T-cell (primary cell): Measurements from ENCODE around the gene ANKRD50. TPM values are rescaled to one million over a fixed set of nuclear protein-coding genes. Genes with fewer than 3 reads are reported as not detected.

Experiments used
- ATAC-seq, 4 experiments: fragments of 200-7000 bp in 3 of 4; fragments of 150-1000 bp in 1 of 4; cut with Tn5 transposase; replicated peaks in 1 of 4; 1 replicate in 3 of 4; 2 replicates in 1 of 4; pipeline ENCODE4 v1.10.0; 2021; ENCODE audit warnings: moderate library complexity in 3 of 4, mild to moderate bottlenecking in 2 of 4, moderate number of reproducible peaks in 1 of 4
- CTCF ChIA-PET, 2 donors: fragments of 300-600 bp; sonication (Branson Sonifier 250); formaldehyde crosslinking; loops; one replicate each; lab custom pipeline; 2022; ENCODE audit warnings: antibody characterized with exemption in 2 of 2; lab: Charles Lee
- POLR2A ChIA-PET, 2 donors: fragments of 300-600 bp; sonication (Branson Sonifier 250); formaldehyde crosslinking; loops; one replicate each; lab custom pipeline; 2022; ENCODE audit warnings: antibody characterized with exemption in 2 of 2; lab: Charles Lee
- DNase-seq, 35 experiments: peaks; one replicate each; pipeline versions ENCODE4 v3.0.0 to v3.0.0-alpha.2; 2013 to 2023
- H3K27ac ChIP-seq: one replicate; pipeline ENCODE4 v1.5.1; 2013; ENCODE audit warnings: low read length
- H3K27me3 ChIP-seq, 2 experiments: replicated peaks in 1 of 2; 1 replicate in 1 of 2; 2 replicates in 1 of 2; pipeline versions ENCODE4 v1.6.1 to v1.7.0; 2013; ENCODE audit warnings: low read length in 1 of 2, mixed read lengths in 1 of 2; ENCODE audit not compliant: control insufficient read depth in 2 of 2, insufficient read depth in 2 of 2; ENCODE audit errors: extremely low read depth in 1 of 2
- H3K36me3 ChIP-seq, 2 donors: 1 replicate in 1 of 2; 2 replicates in 1 of 2; pipeline versions ENCODE4 v1.6.1 to v1.7.0; 2013; ENCODE audit warnings: low read length in 1 of 2; ENCODE audit not compliant: control insufficient read depth in 2 of 2, insufficient read depth in 1 of 2; ENCODE audit errors: extremely low read depth in 1 of 2
- H3K4me1 ChIP-seq, 2 experiments: 1 replicate in 1 of 2; 2 replicates in 1 of 2; pipeline versions ENCODE4 v1.6.1 to v1.7.0; 2013; ENCODE audit warnings: low read length in 2 of 2, mixed read lengths in 1 of 2; ENCODE audit not compliant: insufficient read depth in 2 of 2, control insufficient read depth in 1 of 2; ENCODE audit errors: extremely low read depth in 1 of 2
- H3K4me3 ChIP-seq, 2 donors: 1 replicate in 1 of 2; 2 replicates in 1 of 2; pipeline versions ENCODE4 v1.5.1 to v1.7.0; 2013; ENCODE audit warnings: mild to moderate bottlenecking in 2 of 2, low read length in 1 of 2, moderate library complexity in 1 of 2; ENCODE audit not compliant: control insufficient read depth in 1 of 2; ENCODE audit errors: extremely low read depth in 1 of 2
- H3K9me3 ChIP-seq: 2 replicates; pipeline ENCODE4 v1.7.0; 2013
- H3K27ac Mint-ChIP-seq, 2 donors: one replicate each; pipeline ENCODE4 v1.8.0; 2020 to 2021; ENCODE audit warnings: mild to moderate bottlenecking in 2 of 2, mixed read lengths in 2 of 2
- H3K27me3 Mint-ChIP-seq, 2 donors: one replicate each; pipeline ENCODE4 v1.8.0; 2021 to 2022; ENCODE audit warnings: mixed read lengths in 2 of 2
- H3K36me3 Mint-ChIP-seq: one replicate; pipeline ENCODE4 v1.8.0; 2021; ENCODE audit warnings: mixed read lengths
- H3K4me1 Mint-ChIP-seq, 3 donors: one replicate each; pipeline ENCODE4 v1.8.0; 2020 to 2022; ENCODE audit warnings: mixed read lengths in 3 of 3, mild to moderate bottlenecking in 1 of 3
- H3K4me3 Mint-ChIP-seq, 3 donors: one replicate each; pipeline ENCODE4 v1.8.0; 2020 to 2022; ENCODE audit warnings: mild to moderate bottlenecking in 3 of 3, mixed read lengths in 3 of 3, moderate library complexity in 3 of 3
- H3K9me3 Mint-ChIP-seq, 3 donors: one replicate each; pipeline ENCODE4 v1.8.0; 2020 to 2022; ENCODE audit warnings: mixed read lengths in 3 of 3
- WGBS: methylation state at CpG from one replicate; pipeline ENCODE4 v1.1.5; 2013; ENCODE audit warnings: missing lambda C conversion rate; ENCODE audit not compliant: insufficient coverage; 5-methylcytosine and 5-hydroxymethylcytosine counted together
- total RNA-seq, 35 experiments: library from RNA in 6 of 35; stranded (reverse) in 6 of 35; fragments of 120-200 nt in 1 of 35; gene quantifications; one replicate each; pipeline versions ENCODE4 v1.2.1 to v1.2.4 and lab custom pipeline; 2013 to 2026

ANKRD50 gene
- total RNA-seq, 5 donors from 2014 or later (not counting 1 experiment from before 2014, with no cell fraction given), result 0.23 to 0.65 (median 0.41) TPM

GRCh38 chr4:124748965-124749364 lies 36.4 kb upstream of the ANKRD50 start:
- no peaks in the 10 kb centered on the region for H3K36me3 Mint-ChIP-seq
- ChIA-PET CTCF (no interaction called here), POLR2A (no interaction called here)
- ATAC-seq (no peak), DNase-seq (no peak)
- no peaks in the 10 kb centered on the region for H3K9me3 Mint-ChIP-seq
- H3K4me3 ChIP-seq, result no peak overlapping the region
- no peak overlapping the region for H3K4me3 Mint-ChIP-seq
- no peak overlapping the region for H3K27ac ChIP-seq
- no peak overlapping the region for H3K27ac Mint-ChIP-seq
- H3K4me1 Mint-ChIP-seq, result no peaks in the 10 kb centered on the region
- peaks cover 0 to 4% of the 10 kb centered on the region in 2 donors for H3K27me3 Mint-ChIP-seq
- no peaks in the 10 kb centered on the region for H3K36me3 ChIP-seq
- no peaks in the 10 kb centered on the region for H3K4me1 ChIP-seq
- no peaks in the 10 kb centered on the region for H3K9me3 ChIP-seq
- WGBS, result no CpG with 5 or more reads among the region's 1 CpG
- H3K27me3 ChIP-seq, result no peaks in the 10 kb centered on the region

GRCh38 chr4:124745985-124746801 lies 33.7 kb upstream of the ANKRD50 start:
- WGBS, result 100% methylated on average over 1 of the region's 5 CpGs
- Mint-ChIP-seq H3K27me3 (peaks cover 0 to 4% of the 10 kb centered on the region in 2 donors), H3K9me3 (no peaks in the 10 kb centered on the region), H3K4me3 (no peak overlapping the region), H3K27ac (no peak overlapping the region), H3K4me1 (no peaks in the 10 kb centered on the region), H3K36me3 (no peaks in the 10 kb centered on the region)
- Histone ChIP-seq H3K36me3 (no peaks in the 10 kb centered on the region), H3K4me1 (no peaks in the 10 kb centered on the region), H3K27ac (no peak overlapping the region), H3K9me3 (no peaks in the 10 kb centered on the region), H3K27me3 (no peaks in the 10 kb centered on the region), H3K4me3 (no peak overlapping the region)
- ChIA-PET CTCF (no interaction called here), POLR2A (no interaction called here)
- DNase-seq (no peak), ATAC-seq (no peak)

- CTCF ChIA-PET, result no interaction called here
- ATAC-seq, result no peak
Measured at GRCh38 chr4:124743711-124744110, 31.2 kb upstream of the ANKRD50 start.

GRCh38 chr4:124740501-124740900 lies 28.0 kb upstream of the ANKRD50 start:
- ATAC-seq, result no peak
- no CpG with 5 or more reads among the region's 1 CpG for WGBS
- H3K27ac ChIP-seq, result no peak overlapping the region
- H3K36me3 ChIP-seq, result no peaks in the 10 kb centered on the region
- H3K4me1 ChIP-seq, result no peaks in the 10 kb centered on the region
- H3K9me3 ChIP-seq, result no peaks in the 10 kb centered on the region
- ChIA-PET POLR2A (no interaction called here), CTCF (no interaction called here)
- H3K4me3 ChIP-seq, result no peak overlapping the region
- Mint-ChIP-seq H3K4me1 (no peaks in the 10 kb centered on the region), H3K4me3 (no peak overlapping the region), H3K36me3 (no peaks in the 10 kb centered on the region), H3K27ac (no peak overlapping the region), H3K9me3 (no peaks in the 10 kb centered on the region), H3K27me3 (peaks cover 0 to 6% of the 10 kb centered on the region in 2 donors)
- H3K27me3 ChIP-seq, result no peaks in the 10 kb centered on the region
- DNase-seq, result no peak

More at GRCh38 chr4:124743711-124744110, 31.2 kb upstream of the ANKRD50 start:
- no peaks in the 10 kb centered on the region for H3K9me3 ChIP-seq
- no peak for DNase-seq
- no peaks in the 10 kb centered on the region for H3K36me3 ChIP-seq
- no peak overlapping the region for H3K4me3 ChIP-seq
- Mint-ChIP-seq H3K36me3 (no peaks in the 10 kb centered on the region), H3K27me3 (peaks cover 0 to 4% of the 10 kb centered on the region in 2 donors), H3K9me3 (no peaks in the 10 kb centered on the region), H3K4me3 (no peak overlapping the region), H3K27ac (no peak overlapping the region), H3K4me1 (no peaks in the 10 kb centered on the region)
- H3K4me1 ChIP-seq, result no peaks in the 10 kb centered on the region
- 84% methylated on average over 5 of the region's 5 CpGs for WGBS
- H3K27ac ChIP-seq, result no peak overlapping the region
- H3K27me3 ChIP-seq, result no peaks in the 10 kb centered on the region
- POLR2A ChIA-PET, result no interaction called here

- Mint-ChIP-seq H3K27ac (no peak overlapping the region), H3K27me3 (peaks cover 0 to 6% of the 10 kb centered on the region in 2 donors), H3K9me3 (no peaks in the 10 kb centered on the region), H3K36me3 (no peaks in the 10 kb centered on the region), H3K4me1 (no peaks in the 10 kb centered on the region), H3K4me3 (no peak overlapping the region)
- ATAC-seq, result no peak
- no peaks in the 10 kb centered on the region for H3K27me3 ChIP-seq
- ChIA-PET CTCF (no interaction called here), POLR2A (no interaction called here)
- H3K9me3 ChIP-seq, result no peaks in the 10 kb centered on the region
- no peaks in the 10 kb centered on the region for H3K36me3 ChIP-seq
- no peak for DNase-seq
- no peaks in the 10 kb centered on the region for H3K4me1 ChIP-seq
- H3K27ac ChIP-seq, result no peak overlapping the region
- no peak overlapping the region for H3K4me3 ChIP-seq
Measured at GRCh38 chr4:124738994-124739393, 26.5 kb upstream of the ANKRD50 start.

- ATAC-seq (no peak), DNase-seq (no peak)
- no peak overlapping the region for H3K27ac Mint-ChIP-seq
- no CpG with 5 or more reads among the region's 2 CpGs for WGBS
- Histone ChIP-seq H3K4me3 (no peak overlapping the region), H3K4me1 (no peaks in the 10 kb centered on the region), H3K27ac (no peak overlapping the region), H3K27me3 (no peaks in the 10 kb centered on the region), H3K36me3 (no peaks in the 10 kb centered on the region), H3K9me3 (no peaks in the 10 kb centered on the region)
- H3K36me3 Mint-ChIP-seq, result no peaks in the 10 kb centered on the region
- H3K4me1 Mint-ChIP-seq, result no peaks in the 10 kb centered on the region
- no peak overlapping the region for H3K4me3 Mint-ChIP-seq
- CTCF ChIA-PET, result interaction anchor here in 1 of 2 donors (0.7 kb wide), 1 partner anchor 43 kb away, joined by 3 read pairs; no protein-coding TSS in a partner anchor
- POLR2A ChIA-PET, result no interaction called here
- H3K27me3 Mint-ChIP-seq, result peaks cover 0 to 6% of the 10 kb centered on the region in 2 donors
- H3K9me3 Mint-ChIP-seq, result no peaks in the 10 kb centered on the region
Measured at GRCh38 chr4:124737619-124738018, 25.1 kb upstream of the ANKRD50 start.
